GM18907 (cell line): ENCODE results near the gene NR2C2.

ENCODE experiments used
- ATAC-seq: cut with Tn5 transposase; IDR thresholded peaks from one replicate; pipeline ENCODE4 v1.9.1; 2021; ENCODE audit warnings: mild to moderate bottlenecking, moderate library complexity; ENCODE audit not compliant: unreplicated experiment

NR2C2 gene

GRCh38 chr3:15096046-15096445, 148.7 kb downstream of the NR2C2 start:
- no peak for ATAC-seq

GRCh38 chr3:15097891-15098290, 150.5 kb downstream of the NR2C2 start:
- no peak for ATAC-seq
